Measurements from ENCODE around the gene LMAN1L. TPM values are rescaled to one million over a fixed set of nuclear protein-coding genes. Genes with fewer than 3 reads are reported as not detected.

LMAN1L gene
- total and polyA plus RNA-seq, 2 experiments from 2014 or later, result not detected

- H3K9me2 ChIP-seq (ENCODE audit: insufficient read depth), result no peaks in the 10 kb centered on the region
- H3F3A ChIP-seq (ENCODE audit: insufficient read depth), result 0 out of 2 replicates have a peak, but pooled peaks cover 4% of the 10 kb centered on the region
- TF ChIP-seq EZH2 (IDR thresholded peaks at IDR 0.05; ENCODE audit: insufficient read depth, poor library complexity, severe bottlenecking), result no peak
- TF ChIP-seq EZH2phosphoT487 (IDR thresholded peaks at IDR 0.05; ENCODE audit: insufficient read depth, low read depth), result no peak
- no peak overlapping the region for H3K9ac ChIP-seq
- H3K4me3 ChIP-seq, result no peak overlapping the region
- no peaks in the 10 kb centered on the region for H4K20me1 ChIP-seq (ENCODE audit: insufficient read depth)
- no peaks in the 10 kb centered on the region for H3K27me3 ChIP-seq (replicated peaks; ENCODE audit: insufficient read depth)
- no peaks in the 10 kb centered on the region for H3K36me3 ChIP-seq (ENCODE audit: low read depth)
- in situ Hi-C loops (cut with MboI), result no loop called here
- H3K27ac ChIP-seq, result no peak overlapping the region
- 67 to 68% methylated on average over 4 of the region's 4 CpGs for WGBS, 2 experiments (ENCODE audit: low coverage in 1 of 2, low lambda C conversion rate in 2 of 2, missing lambda C conversion rate in 2 of 2)
- no peak for DNase-seq
- no peaks in the 10 kb centered on the region for H3K79me2 ChIP-seq (ENCODE audit: insufficient read depth)
- H3K4me1 ChIP-seq (ENCODE audit: insufficient read depth), result no peaks in the 10 kb centered on the region
- H3K4me2 ChIP-seq (ENCODE audit: unreplicated experiment), result no peak overlapping the region
- H3K9me3 ChIP-seq (ENCODE audit: low read depth), result no peaks in the 10 kb centered on the region
- no peak overlapping the region for H2AFZ ChIP-seq
Measured at GRCh38 chr15:74832826-74833225, 20.2 kb downstream of the LMAN1L start.

GRCh38 chr15:74833376-74834107 lies 20.9 kb downstream of the LMAN1L start:
- 0 out of 2 replicates have a peak, but pooled peaks cover 4% of the 10 kb centered on the region for H3F3A ChIP-seq (ENCODE audit: insufficient read depth)
- no peak overlapping the region for H3K4me2 ChIP-seq (ENCODE audit: unreplicated experiment)
- H3K27me3 ChIP-seq (replicated peaks; ENCODE audit: insufficient read depth), result no peaks in the 10 kb centered on the region
- DNase-seq, result no peak
- TF ChIP-seq EZH2 (IDR thresholded peaks at IDR 0.05; ENCODE audit: insufficient read depth, poor library complexity, severe bottlenecking) (no peak), EZH2phosphoT487 (IDR thresholded peaks at IDR 0.05; ENCODE audit: insufficient read depth, low read depth) (no peak)
- no peaks in the 10 kb centered on the region for H3K9me3 ChIP-seq (ENCODE audit: low read depth)
- in situ Hi-C loops (cut with MboI), result no loop called here
- no peaks in the 10 kb centered on the region for H4K20me1 ChIP-seq (ENCODE audit: insufficient read depth)
- H3K79me2 ChIP-seq (ENCODE audit: insufficient read depth), result no peaks in the 10 kb centered on the region
- no peak overlapping the region for H3K27ac ChIP-seq
- WGBS, 2 experiments (ENCODE audit: low coverage in 1 of 2, low lambda C conversion rate in 2 of 2, missing lambda C conversion rate in 2 of 2), result 73 to 77% methylated on average over 12 of the region's 12 CpGs
- H3K36me3 ChIP-seq (ENCODE audit: low read depth), result no peaks in the 10 kb centered on the region
- no peak overlapping the region for H3K4me3 ChIP-seq
- no peak overlapping the region for H3K9ac ChIP-seq
- H2AFZ ChIP-seq, result no peak overlapping the region
- no peaks in the 10 kb centered on the region for H3K4me1 ChIP-seq (ENCODE audit: insufficient read depth)
- no peaks in the 10 kb centered on the region for H3K9me2 ChIP-seq (ENCODE audit: insufficient read depth)

- Histone ChIP-seq H3K36me3 (ENCODE audit: low read depth) (no peaks in the 10 kb centered on the region), H3K9me3 (ENCODE audit: low read depth) (no peaks in the 10 kb centered on the region), H4K20me1 (ENCODE audit: insufficient read depth) (no peaks in the 10 kb centered on the region), H3K27ac (no peak overlapping the region), H3K27me3 (replicated peaks; ENCODE audit: insufficient read depth) (no peaks in the 10 kb centered on the region), H2AFZ (no peak overlapping the region), H3F3A (ENCODE audit: insufficient read depth) (no peaks in the 10 kb centered on the region), H3K4me3 (no peak overlapping the region), H3K79me2 (ENCODE audit: insufficient read depth) (no peaks in the 10 kb centered on the region), H3K9ac (no peak overlapping the region), H3K4me1 (ENCODE audit: insufficient read depth) (no peaks in the 10 kb centered on the region), H3K9me2 (ENCODE audit: insufficient read depth) (no peaks in the 10 kb centered on the region), H3K4me2 (ENCODE audit: unreplicated experiment) (no peak overlapping the region)
- no peak for TF ChIP-seq EZH2 (IDR thresholded peaks at IDR 0.05; ENCODE audit: insufficient read depth, poor library complexity, severe bottlenecking)
- TF ChIP-seq EZH2phosphoT487 (IDR thresholded peaks at IDR 0.05; ENCODE audit: insufficient read depth, low read depth), result no peak
- in situ Hi-C loops (cut with MboI), result no loop called here
- DNase-seq, result peak; percentile 71
- WGBS, 2 experiments (ENCODE audit: low coverage in 1 of 2, low lambda C conversion rate in 2 of 2, missing lambda C conversion rate in 2 of 2), result 53 to 58% methylated on average over 5 of the region's 5 CpGs
Measured at GRCh38 chr15:74835312-74835823, 22.7 kb downstream of the LMAN1L start.

DNA sequence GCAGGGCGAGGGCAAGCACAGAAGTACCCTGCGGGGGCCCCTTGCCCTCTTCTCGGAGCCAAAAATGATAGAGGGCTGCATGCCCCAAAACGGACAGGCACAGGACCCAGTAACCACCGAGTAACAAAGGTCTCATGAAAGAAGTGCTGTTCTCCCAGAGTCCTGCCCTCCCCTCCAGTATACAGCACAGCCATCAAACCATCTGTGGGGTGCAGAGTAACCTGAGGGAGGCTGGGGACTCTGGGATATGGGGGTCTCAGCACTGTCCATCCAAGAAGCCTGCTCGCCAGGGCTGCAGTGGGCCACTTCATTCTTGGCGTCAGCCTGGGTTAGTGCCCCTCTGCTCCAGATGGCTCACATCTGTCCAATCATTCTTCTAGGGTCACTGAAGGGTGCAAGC lies 24.2 kb downstream of the LMAN1L start:
- Histone ChIP-seq H3K9ac (no peak overlapping the region), H3K9me2 (ENCODE audit: insufficient read depth) (no peaks in the 10 kb centered on the region), H3K36me3 (ENCODE audit: low read depth) (no peaks in the 10 kb centered on the region), H3K9me3 (ENCODE audit: low read depth) (no peaks in the 10 kb centered on the region), H2AFZ (no peak overlapping the region), H3K79me2 (ENCODE audit: insufficient read depth) (no peaks in the 10 kb centered on the region), H3K27ac (no peak overlapping the region), H3K4me1 (ENCODE audit: insufficient read depth) (no peaks in the 10 kb centered on the region), H3K27me3 (replicated peaks; ENCODE audit: insufficient read depth) (no peaks in the 10 kb centered on the region), H3K4me2 (ENCODE audit: unreplicated experiment) (no peak overlapping the region), H4K20me1 (ENCODE audit: insufficient read depth) (no peaks in the 10 kb centered on the region), H3F3A (ENCODE audit: insufficient read depth) (no peaks in the 10 kb centered on the region), H3K4me3 (no peak overlapping the region)
- DNase-seq, result no peak
- 69 to 88% methylated on average over 6 to 7 of the region's 7 CpGs for WGBS, 2 experiments (ENCODE audit: low coverage in 1 of 2, low lambda C conversion rate in 2 of 2, missing lambda C conversion rate in 2 of 2)
- in situ Hi-C loops (cut with MboI), result no loop called here
- TF ChIP-seq EZH2 (IDR thresholded peaks at IDR 0.05; ENCODE audit: insufficient read depth, poor library complexity, severe bottlenecking) (no peak), EZH2phosphoT487 (IDR thresholded peaks at IDR 0.05; ENCODE audit: insufficient read depth, low read depth) (no peak)

Data from GM23248 (cell line).